Smooth muscle cell (in vitro differentiated cells): ENCODE measurements around the gene PPP1R18. TPM values are rescaled to one million over a fixed set of nuclear protein-coding genes. Genes with fewer than 3 reads are reported as not detected.
"Not testable (repeated sequence)": the region's sequence is repeated elsewhere in the genome, so short reads cannot be mapped to it uniquely, and the experiment has no call there.

ENCODE experiments used
- DNase-seq: peaks from one replicate; lab custom pipeline; 2025; ENCODE audit not compliant: unreplicated experiment; lab: John Stamatoyannopoulos, UW
- H2AFZ ChIP-seq: fragments of 200-600 bp; sonication (generic); 2 replicates; pipeline ENCODE4 v1.6.0; 2016; ENCODE audit warnings: antibody characterized with exemption, low read depth, mild to moderate bottlenecking
- H3F3A ChIP-seq: fragments of 200-600 bp; sonication (generic); 2 replicates; pipeline ENCODE4 v1.6.0; 2017; ENCODE audit warnings: antibody characterized with exemption, low read depth
- H3K27ac ChIP-seq: fragments of 200-600 bp; sonication (generic); 2 replicates; pipeline ENCODE4 v1.5.1; 2016; ENCODE audit warnings: low read depth, mild to moderate bottlenecking
- H3K27me3 ChIP-seq: fragments of 200-600 bp; sonication (generic); 2 replicates; pipeline ENCODE4 v1.6.1; 2016; ENCODE audit warnings: low read depth, mild to moderate bottlenecking
- H3K36me3 ChIP-seq: fragments of 200-600 bp; sonication (generic); 2 replicates; pipeline ENCODE4 v1.5.1; 2016; ENCODE audit warnings: low read depth
- H3K4me1 ChIP-seq: fragments of 200-600 bp; sonication (generic); 2 replicates; pipeline ENCODE4 v1.5.1; 2016; ENCODE audit warnings: low read depth
- H3K4me2 ChIP-seq: fragments of 200-600 bp; sonication (generic); 2 replicates; pipeline ENCODE4 v1.6.0; 2016; ENCODE audit warnings: mild to moderate bottlenecking
- H3K4me3 ChIP-seq: fragments of 200-600 bp; sonication (generic); 2 replicates; pipeline ENCODE4 v1.5.1; 2016; ENCODE audit warnings: mild to moderate bottlenecking
- H3K79me2 ChIP-seq: fragments of 200-600 bp; sonication (generic); 2 replicates; pipeline ENCODE4 v1.6.0; 2016; ENCODE audit warnings: low read depth, mild to moderate bottlenecking
- H3K9ac ChIP-seq: fragments of 200-600 bp; sonication (generic); 2 replicates; pipeline ENCODE4 v1.6.0; 2016; ENCODE audit warnings: low read depth
- H3K9me3 ChIP-seq: fragments of 200-600 bp; sonication (generic); replicated peaks from 2 replicates; pipeline ENCODE4 v1.5.1; 2016; ENCODE audit warnings: low read depth
- H4K20me1 ChIP-seq: fragments of 200-600 bp; sonication (generic); 2 replicates; pipeline ENCODE4 v1.6.0; 2016; ENCODE audit warnings: low read depth
- WGBS: methylation state at CpG from one replicate; pipeline ENCODE4 v1.1.7; 2016; ENCODE audit warnings: low lambda C conversion rate; 5-methylcytosine and 5-hydroxymethylcytosine counted together
- polyA plus RNA-seq: library from polyadenylated mRNA; unstranded; fragments of >200 nt; fragmentation: Nextera tagmentation; extraction: Ambion mirVana; gene quantifications from 2 replicates; pipeline ENCODE4 v1.2.1, GENCODE V29; 2016
- total RNA-seq: library from RNA; depleted of rRNA; stranded (reverse); fragments of >200 nt; gene quantifications from 2 replicates; pipeline ENCODE4 v1.2.3, GENCODE V29; 2014
- TF ChIP-seq, protein P1 (sequence below): fragments of 200-600 bp; sonication (generic); IDR thresholded peaks from 2 replicates; pipeline ENCODE4 v1.5.1; 2017; ENCODE audit warnings: borderline replicate concordance, mild to moderate bottlenecking, antibody characterized with exemption; ENCODE audit not compliant: insufficient read depth, poor library complexity, severe bottlenecking

Gene PPP1R18
- total and polyA plus RNA-seq, 2 experiments from 2014 or later, result 41.6 to 55.3 TPM

- peak within 1 kb of the TSS; percentile 93 for H3K27ac ChIP-seq
- H3K4me2 ChIP-seq, result peak within 1 kb of the TSS; percentile 84
- DNase-seq, result peak; percentile 81
- H3K27me3 ChIP-seq, result no peaks in the 10 kb centered on the region
- H4K20me1 ChIP-seq, result peaks cover 39% of the 10 kb centered on the region
- no peaks in the 10 kb centered on the region for H3K9me3 ChIP-seq
- H3F3A ChIP-seq, result peaks cover 36% of the 10 kb centered on the region
- H3K79me2 ChIP-seq, result peaks cover 67% of the 10 kb centered on the region
- H3K4me1 ChIP-seq, result peaks cover 32% of the 10 kb centered on the region
- WGBS, result under 1% methylated on average over 35 of the region's 38 CpGs
- H3K36me3 ChIP-seq, result no peaks in the 10 kb centered on the region
- peak within 1 kb of the TSS; percentile 80 for H3K9ac ChIP-seq
- TF ChIP-seq, protein P1, sequence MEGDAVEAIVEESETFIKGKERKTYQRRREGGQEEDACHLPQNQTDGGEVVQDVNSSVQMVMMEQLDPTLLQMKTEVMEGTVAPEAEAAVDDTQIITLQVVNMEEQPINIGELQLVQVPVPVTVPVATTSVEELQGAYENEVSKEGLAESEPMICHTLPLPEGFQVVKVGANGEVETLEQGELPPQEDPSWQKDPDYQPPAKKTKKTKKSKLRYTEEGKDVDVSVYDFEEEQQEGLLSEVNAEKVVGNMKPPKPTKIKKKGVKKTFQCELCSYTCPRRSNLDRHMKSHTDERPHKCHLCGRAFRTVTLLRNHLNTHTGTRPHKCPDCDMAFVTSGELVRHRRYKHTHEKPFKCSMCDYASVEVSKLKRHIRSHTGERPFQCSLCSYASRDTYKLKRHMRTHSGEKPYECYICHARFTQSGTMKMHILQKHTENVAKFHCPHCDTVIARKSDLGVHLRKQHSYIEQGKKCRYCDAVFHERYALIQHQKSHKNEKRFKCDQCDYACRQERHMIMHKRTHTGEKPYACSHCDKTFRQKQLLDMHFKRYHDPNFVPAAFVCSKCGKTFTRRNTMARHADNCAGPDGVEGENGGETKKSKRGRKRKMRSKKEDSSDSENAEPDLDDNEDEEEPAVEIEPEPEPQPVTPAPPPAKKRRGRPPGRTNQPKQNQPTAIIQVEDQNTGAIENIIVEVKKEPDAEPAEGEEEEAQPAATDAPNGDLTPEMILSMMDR, result no peak
- peak within 1 kb of the TSS; percentile 23 for H2AFZ ChIP-seq
- peak within 1 kb of the TSS; percentile 83 for H3K4me3 ChIP-seq
Observed at GRCh38 chr6:30719791-30720737, 33.6 kb upstream of the PPP1R18 start, which contains the start of gene TUBB. TUBB (plus strand) TSS chr6:30720352; CDS start chr6:30720507, 155 bp downstream.

- DNase-seq, result no peak
- H3K4me2 ChIP-seq, result peak overlapping the region; percentile 84
- TF ChIP-seq, protein P1, result no peak
- H2AFZ ChIP-seq, result peak overlapping the region; percentile 23
- no peaks in the 10 kb centered on the region for H3K27me3 ChIP-seq
- peaks cover 64% of the 10 kb centered on the region for H3K79me2 ChIP-seq
- H3F3A ChIP-seq, result peaks cover 29% of the 10 kb centered on the region
- H3K9ac ChIP-seq, result peak overlapping the region; percentile 52
- H3K4me3 ChIP-seq, result peak overlapping the region; percentile 83
- peaks cover 32% of the 10 kb centered on the region for H4K20me1 ChIP-seq
- H3K4me1 ChIP-seq, result peaks cover 31% of the 10 kb centered on the region
- WGBS, result 10% methylated on average over 8 of the region's 8 CpGs
- H3K27ac ChIP-seq, result peak overlapping the region; percentile 78
- no peaks in the 10 kb centered on the region for H3K9me3 ChIP-seq
- no peaks in the 10 kb centered on the region for H3K36me3 ChIP-seq
Observed at GRCh38 chr6:30719356-30719755, 32.9 kb upstream of the PPP1R18 start.

DNA sequence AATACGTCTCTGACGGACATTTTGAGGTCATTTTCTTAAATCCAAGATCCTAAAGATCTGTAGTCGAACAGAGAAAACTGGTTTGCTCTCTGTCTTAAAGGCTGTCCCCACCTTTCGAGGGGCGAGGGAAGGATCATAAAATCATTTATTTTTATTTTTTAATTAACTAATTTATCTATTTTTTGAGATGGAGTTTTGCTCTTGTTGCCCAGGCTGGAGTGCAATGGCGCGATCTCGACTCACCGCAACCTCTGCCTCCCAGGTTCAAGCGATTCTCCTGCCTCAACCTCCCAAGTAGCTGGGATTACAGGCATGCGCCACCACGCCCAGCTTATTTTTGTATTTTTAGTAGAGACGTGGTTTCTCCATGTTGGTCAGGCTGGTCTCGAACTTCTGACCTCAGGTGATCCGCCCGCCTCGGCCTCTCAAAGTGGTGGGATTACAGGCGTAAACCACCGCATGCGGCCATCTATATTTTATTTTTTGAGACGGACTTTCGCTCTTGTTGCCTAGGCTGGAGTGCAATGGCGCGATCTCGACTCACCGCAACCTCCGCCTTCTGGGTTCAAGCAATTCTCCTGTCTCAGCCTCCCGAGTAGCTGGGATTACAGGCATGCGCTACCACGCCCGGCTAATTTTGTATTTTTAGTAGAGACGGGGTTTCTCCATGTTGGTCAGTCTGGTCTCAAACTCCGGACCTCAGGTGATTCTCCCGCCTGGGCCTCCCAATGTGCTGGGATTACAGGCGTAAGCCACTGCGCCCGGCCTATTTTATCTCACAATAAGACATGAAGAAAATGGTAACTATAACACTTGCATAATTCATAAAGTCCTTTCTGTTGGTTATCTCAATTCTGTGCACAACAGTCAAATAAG lies 31.6 kb upstream of the PPP1R18 start:
- H3K9me3 ChIP-seq, DNase-seq, H3K27me3 ChIP-seq, H3K36me3 ChIP-seq, H2AFZ ChIP-seq: not testable (repeated sequence)
- WGBS, result 86% methylated on average over 37 of the region's 37 CpGs
- Histone ChIP-seq H3K4me3 (peak overlapping the region; percentile 50), H3K27ac (peak overlapping the region; percentile 78), H4K20me1 (peaks cover 20% of the 10 kb centered on the region), H3F3A (peaks cover 28% of the 10 kb centered on the region), H3K4me1 (peaks cover 23% of the 10 kb centered on the region), H3K4me2 (peak overlapping the region; percentile 84), H3K9ac (peak overlapping the region; percentile 17), H3K79me2 (peaks cover 51% of the 10 kb centered on the region)
